Smooth muscle cell (in vitro differentiated cells): ENCODE results near the gene CYYR1. TPM values are rescaled to one million over a fixed set of nuclear protein-coding genes. Genes with fewer than 3 reads are reported as not detected.
A peak's percentile ranks its signal among the peaks of the same experiment; 100 is the strongest.

ENCODE experiments used
- DNase-seq: peaks from one replicate; lab custom pipeline; 2025; ENCODE audit not compliant: unreplicated experiment; lab: John Stamatoyannopoulos, UW
- H2AFZ ChIP-seq: fragments of 200-600 bp; sonication (generic); 2 replicates; pipeline ENCODE4 v1.6.0; 2016; ENCODE audit warnings: antibody characterized with exemption, low read depth, mild to moderate bottlenecking
- H3F3A ChIP-seq: fragments of 200-600 bp; sonication (generic); 2 replicates; pipeline ENCODE4 v1.6.0; 2017; ENCODE audit warnings: antibody characterized with exemption, low read depth
- H3K27ac ChIP-seq: fragments of 200-600 bp; sonication (generic); 2 replicates; pipeline ENCODE4 v1.5.1; 2016; ENCODE audit warnings: low read depth, mild to moderate bottlenecking
- H3K27me3 ChIP-seq: fragments of 200-600 bp; sonication (generic); 2 replicates; pipeline ENCODE4 v1.6.1; 2016; ENCODE audit warnings: low read depth, mild to moderate bottlenecking
- H3K36me3 ChIP-seq: fragments of 200-600 bp; sonication (generic); 2 replicates; pipeline ENCODE4 v1.5.1; 2016; ENCODE audit warnings: low read depth
- H3K4me1 ChIP-seq: fragments of 200-600 bp; sonication (generic); 2 replicates; pipeline ENCODE4 v1.5.1; 2016; ENCODE audit warnings: low read depth
- H3K4me2 ChIP-seq: fragments of 200-600 bp; sonication (generic); 2 replicates; pipeline ENCODE4 v1.6.0; 2016; ENCODE audit warnings: mild to moderate bottlenecking
- H3K4me3 ChIP-seq: fragments of 200-600 bp; sonication (generic); 2 replicates; pipeline ENCODE4 v1.5.1; 2016; ENCODE audit warnings: mild to moderate bottlenecking
- H3K79me2 ChIP-seq: fragments of 200-600 bp; sonication (generic); 2 replicates; pipeline ENCODE4 v1.6.0; 2016; ENCODE audit warnings: low read depth, mild to moderate bottlenecking
- H3K9ac ChIP-seq: fragments of 200-600 bp; sonication (generic); 2 replicates; pipeline ENCODE4 v1.6.0; 2016; ENCODE audit warnings: low read depth
- H3K9me3 ChIP-seq: fragments of 200-600 bp; sonication (generic); replicated peaks from 2 replicates; pipeline ENCODE4 v1.5.1; 2016; ENCODE audit warnings: low read depth
- H4K20me1 ChIP-seq: fragments of 200-600 bp; sonication (generic); 2 replicates; pipeline ENCODE4 v1.6.0; 2016; ENCODE audit warnings: low read depth
- CTCF ChIP-seq: fragments of 200-600 bp; sonication (generic); IDR thresholded peaks from 2 replicates; pipeline ENCODE4 v1.5.1; 2017; ENCODE audit warnings: borderline replicate concordance, mild to moderate bottlenecking, antibody characterized with exemption; ENCODE audit not compliant: insufficient read depth, poor library complexity, severe bottlenecking
- WGBS: methylation state at CpG from one replicate; pipeline ENCODE4 v1.1.7; 2016; ENCODE audit warnings: low lambda C conversion rate; 5-methylcytosine and 5-hydroxymethylcytosine counted together
- polyA plus RNA-seq: library from polyadenylated mRNA; unstranded; fragments of >200 nt; fragmentation: Nextera tagmentation; extraction: Ambion mirVana; gene quantifications from 2 replicates; pipeline ENCODE4 v1.2.1, GENCODE V29; 2016
- total RNA-seq: library from RNA; depleted of rRNA; stranded (reverse); fragments of >200 nt; gene quantifications from 2 replicates; pipeline ENCODE4 v1.2.3, GENCODE V29; 2014

Gene CYYR1
- total and polyA plus RNA-seq, 2 experiments from 2014 or later, result 4.0 TPM

GRCh38 chr21:26513212-26513611 lies 59.9 kb downstream of the CYYR1 start:
- no peak for DNase-seq
- no peaks in the 10 kb centered on the region for H3K79me2 ChIP-seq
- no peak overlapping the region for H3K4me2 ChIP-seq
- H3K9me3 ChIP-seq, result no peaks in the 10 kb centered on the region
- H3K4me3 ChIP-seq, result no peak overlapping the region
- TF ChIP-seq CTCF, result no peak
- H2AFZ ChIP-seq, result no peak overlapping the region
- no peaks in the 10 kb centered on the region for H3K36me3 ChIP-seq
- 96% methylated on average over 1 of the region's 1 CpG for WGBS
- no peak overlapping the region for H3K27ac ChIP-seq
- H4K20me1 ChIP-seq, result no peaks in the 10 kb centered on the region
- no peaks in the 10 kb centered on the region for H3K4me1 ChIP-seq
- no peak overlapping the region for H3K9ac ChIP-seq
- H3F3A ChIP-seq, result no peaks in the 10 kb centered on the region
- H3K27me3 ChIP-seq, result no peaks in the 10 kb centered on the region

DNA sequence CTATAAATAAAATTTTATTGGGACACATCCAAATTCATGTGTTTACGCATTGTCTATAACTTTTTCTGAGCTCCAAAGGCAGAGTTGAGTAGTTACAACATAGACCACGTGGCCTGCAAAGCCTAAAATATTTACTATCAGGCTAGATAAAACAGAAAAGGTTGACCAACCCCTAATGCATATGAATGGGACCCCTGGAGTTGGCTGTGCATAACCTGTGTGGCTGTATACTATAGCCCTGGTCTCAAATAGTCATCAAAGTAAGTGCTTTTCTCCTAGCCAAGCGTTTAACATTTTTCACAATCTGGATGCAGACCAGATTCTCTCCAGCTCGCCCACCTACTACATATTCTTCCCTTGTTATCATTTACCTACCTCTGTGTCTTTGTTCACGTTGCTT lies 60.4 kb downstream of the CYYR1 start:
- no peak overlapping the region for H3K27ac ChIP-seq
- no peaks in the 10 kb centered on the region for H3K27me3 ChIP-seq
- H4K20me1 ChIP-seq, result no peaks in the 10 kb centered on the region
- no peak for TF ChIP-seq CTCF
- H3K36me3 ChIP-seq, result no peaks in the 10 kb centered on the region
- no peak overlapping the region for H3K9ac ChIP-seq
- no peak overlapping the region for H3K4me3 ChIP-seq
- 79% methylated on average over 5 of the region's 5 CpGs for WGBS
- no peaks in the 10 kb centered on the region for H3F3A ChIP-seq
- no peak overlapping the region for H2AFZ ChIP-seq
- H3K79me2 ChIP-seq, result no peaks in the 10 kb centered on the region
- no peak overlapping the region for H3K4me2 ChIP-seq
- DNase-seq, result no peak
- no peaks in the 10 kb centered on the region for H3K9me3 ChIP-seq
- H3K4me1 ChIP-seq, result no peaks in the 10 kb centered on the region

DNA sequence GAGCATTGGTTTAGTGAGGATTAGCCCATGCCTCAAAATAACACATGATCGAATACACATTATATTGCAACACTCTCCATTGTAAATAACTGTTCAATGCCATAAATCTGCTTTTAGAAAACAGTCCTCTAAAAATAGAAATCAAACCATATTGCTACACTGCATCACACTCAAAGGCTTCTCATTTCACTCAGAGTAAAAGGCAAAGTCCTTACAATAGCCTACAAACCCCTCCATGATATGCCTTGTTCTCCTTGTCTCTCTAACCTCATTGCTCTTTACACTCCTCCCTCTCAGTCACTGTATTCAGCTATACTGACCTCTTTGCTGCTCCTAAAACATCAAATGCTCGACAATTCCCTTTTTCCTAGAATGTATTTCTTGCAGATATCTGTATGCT lies 64.2 kb downstream of the CYYR1 start:
- H2AFZ ChIP-seq, result no peak overlapping the region
- no peak overlapping the region for H3K4me2 ChIP-seq
- H3K9me3 ChIP-seq, result no peaks in the 10 kb centered on the region
- H3F3A ChIP-seq, result no peaks in the 10 kb centered on the region
- H3K27ac ChIP-seq, result no peak overlapping the region
- no peak for TF ChIP-seq CTCF
- H3K36me3 ChIP-seq, result no peaks in the 10 kb centered on the region
- H3K4me3 ChIP-seq, result no peak overlapping the region
- no peaks in the 10 kb centered on the region for H3K4me1 ChIP-seq
- DNase-seq, result no peak
- no peaks in the 10 kb centered on the region for H3K27me3 ChIP-seq
- no peak overlapping the region for H3K9ac ChIP-seq
- WGBS, result 82% methylated on average over 2 of the region's 2 CpGs
- H4K20me1 ChIP-seq, result no peaks in the 10 kb centered on the region
- H3K79me2 ChIP-seq, result no peaks in the 10 kb centered on the region

DNA sequence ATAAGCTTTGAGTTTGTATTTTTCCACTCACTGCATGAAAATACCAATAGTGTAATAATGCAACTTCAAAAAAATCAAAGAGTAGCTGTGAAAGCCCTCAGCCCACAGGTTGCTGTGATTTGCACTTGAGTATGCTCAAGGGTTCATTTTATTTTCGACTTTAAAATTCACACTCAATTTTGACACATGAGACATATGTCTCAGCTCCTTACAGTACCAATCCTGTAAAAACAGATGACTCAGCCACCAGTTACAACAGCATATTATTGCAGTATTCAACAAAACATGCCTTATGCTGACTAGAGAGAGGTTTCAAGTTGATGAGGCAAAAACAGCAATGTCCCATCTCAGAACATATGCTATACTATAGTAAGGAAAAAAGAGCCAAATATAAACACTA lies 66.1 kb downstream of the CYYR1 start:
- TF ChIP-seq CTCF, result no peak
- no peak overlapping the region for H3K4me3 ChIP-seq
- H4K20me1 ChIP-seq, result no peaks in the 10 kb centered on the region
- no peaks in the 10 kb centered on the region for H3K27me3 ChIP-seq
- H2AFZ ChIP-seq, result no peak overlapping the region
- H3K4me1 ChIP-seq, result no peaks in the 10 kb centered on the region
- H3K9me3 ChIP-seq, result no peaks in the 10 kb centered on the region
- H3K27ac ChIP-seq, result no peak overlapping the region
- H3K79me2 ChIP-seq, result no peaks in the 10 kb centered on the region
- 17% methylated on average over 1 of the region's 1 CpG for WGBS
- no peaks in the 10 kb centered on the region for H3F3A ChIP-seq
- H3K9ac ChIP-seq, result no peak overlapping the region
- no peaks in the 10 kb centered on the region for H3K36me3 ChIP-seq
- DNase-seq, result no peak
- H3K4me2 ChIP-seq, result peak overlapping the region; percentile 9
